Measurements from ENCODE around the gene INO80.

DNA sequence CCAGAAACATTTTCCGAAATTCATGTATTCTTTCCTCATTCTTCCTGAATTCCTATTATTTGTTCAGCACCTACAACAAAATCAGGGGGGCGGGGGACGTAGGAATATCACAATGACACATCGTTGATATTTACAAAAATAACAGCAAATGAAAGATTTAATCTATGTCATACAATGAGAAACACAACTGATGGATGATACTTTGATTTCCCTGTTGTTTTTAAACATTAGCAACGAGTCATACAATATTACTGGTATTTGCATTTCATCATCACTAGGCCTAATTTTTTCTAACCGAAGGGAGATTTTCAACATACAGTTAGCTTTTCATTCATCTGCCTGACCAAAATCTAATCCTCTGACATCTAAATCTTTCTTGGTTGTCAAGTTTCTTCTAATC, 45.3 kb upstream of the INO80 start:
- TF ChIP-seq POLR2AphosphoS5 (IDR thresholded peaks at IDR 0.05) (no peak), POLR2A (IDR thresholded peaks at IDR 0.05) (no peak)
